NCI-H1105 (cell line): ENCODE results near the gene FCGR1A.
"Not testable (repeated sequence)": the region's sequence is repeated elsewhere in the genome, so short reads cannot be mapped to it uniquely, and the experiment has no call there.

Experiments
- DNase-seq: peaks from one replicate; lab custom pipeline; 2025; lab: John Stamatoyannopoulos, UW

FCGR1A gene

DNA sequence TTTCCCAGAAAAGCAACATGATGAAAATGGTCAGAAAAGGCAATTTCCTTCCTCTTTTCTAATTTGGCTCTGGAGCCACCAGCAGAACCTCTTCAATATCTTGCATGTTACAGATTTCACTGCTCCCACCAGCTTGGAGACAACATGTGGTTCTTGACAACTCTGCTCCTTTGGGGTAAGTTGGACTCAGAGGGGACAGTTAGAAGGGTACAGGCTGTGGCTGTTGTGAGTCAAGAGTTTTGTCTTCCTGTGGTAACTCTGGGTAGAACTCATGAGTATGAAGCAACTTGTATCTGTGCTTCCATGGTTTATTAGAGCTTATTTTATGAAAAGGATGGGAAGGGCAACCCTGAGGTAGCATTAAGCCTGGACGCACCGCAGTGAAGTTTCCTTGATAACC, at the start of gene FCGR1A:
Gene FCGR1A, plus strand, starts transcription at position 95 of the 400 bp plus-strand sequence. Its CDS starts 50 bp downstream, at position 145.
- not testable (repeated sequence) for DNase-seq

DNA sequence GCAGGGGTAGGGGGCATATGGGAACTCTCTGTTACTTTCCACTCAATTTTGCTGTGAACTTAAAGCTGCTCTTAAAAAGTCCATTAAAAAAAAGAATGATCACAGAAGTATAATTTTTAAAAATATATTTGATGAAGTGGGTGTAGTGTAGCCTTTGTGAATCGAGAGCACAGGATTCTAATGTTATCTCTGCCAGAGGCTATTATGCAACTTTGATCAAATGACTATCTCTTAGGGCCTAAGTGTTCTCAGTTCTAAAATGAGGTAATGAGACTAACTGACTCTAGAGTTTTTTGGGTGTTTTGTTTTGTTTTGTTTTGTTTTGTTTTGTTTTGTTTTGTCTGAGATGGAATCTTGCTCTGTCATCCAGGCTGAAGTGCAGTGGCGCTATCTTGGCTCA, 49.7 kb upstream of the FCGR1A start:
- DNase-seq = not testable (repeated sequence)

DNA sequence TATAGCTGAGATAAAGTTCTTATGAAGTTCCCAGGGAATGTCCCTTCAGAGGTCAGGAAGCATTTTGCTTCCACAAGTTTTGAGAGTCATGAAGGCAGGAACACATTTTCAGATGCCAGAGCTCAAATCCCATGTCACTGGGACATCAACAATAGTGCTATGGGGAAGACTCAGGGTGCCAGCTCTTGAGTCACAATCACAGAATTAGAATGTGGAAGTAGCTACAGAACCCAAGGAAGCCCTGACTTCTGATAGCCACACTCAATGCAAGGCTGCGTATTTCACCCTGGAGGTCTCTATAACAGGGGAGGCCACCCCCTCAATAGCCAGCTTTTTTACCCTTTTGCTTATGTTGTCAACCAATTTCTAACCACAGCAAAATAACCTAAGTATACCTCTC, 47.8 kb upstream of the FCGR1A start:
- DNase-seq = not testable (repeated sequence)

DNA sequence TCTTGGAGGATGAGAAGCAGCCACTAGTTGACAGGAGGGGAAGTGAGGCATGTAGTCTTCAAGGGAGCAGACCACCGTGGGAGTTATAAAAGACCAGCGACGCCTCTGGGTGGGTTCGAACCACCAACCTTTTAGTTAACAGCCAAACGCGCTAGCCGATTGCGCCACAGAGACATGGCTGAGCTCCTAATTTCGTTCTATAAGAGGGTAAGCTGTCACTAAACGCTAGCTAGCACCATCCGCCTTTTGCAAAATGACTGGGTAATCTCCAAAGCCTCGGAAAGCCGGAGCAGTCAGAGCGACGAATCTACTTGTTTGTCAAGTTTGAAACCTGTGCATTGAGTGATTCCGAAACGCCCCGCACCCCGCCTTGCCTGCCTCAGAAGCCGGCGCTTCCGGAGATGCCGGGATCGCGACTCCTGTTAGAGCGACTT, 42.3 kb upstream of the FCGR1A start:
- not testable (repeated sequence) for DNase-seq

DNA sequence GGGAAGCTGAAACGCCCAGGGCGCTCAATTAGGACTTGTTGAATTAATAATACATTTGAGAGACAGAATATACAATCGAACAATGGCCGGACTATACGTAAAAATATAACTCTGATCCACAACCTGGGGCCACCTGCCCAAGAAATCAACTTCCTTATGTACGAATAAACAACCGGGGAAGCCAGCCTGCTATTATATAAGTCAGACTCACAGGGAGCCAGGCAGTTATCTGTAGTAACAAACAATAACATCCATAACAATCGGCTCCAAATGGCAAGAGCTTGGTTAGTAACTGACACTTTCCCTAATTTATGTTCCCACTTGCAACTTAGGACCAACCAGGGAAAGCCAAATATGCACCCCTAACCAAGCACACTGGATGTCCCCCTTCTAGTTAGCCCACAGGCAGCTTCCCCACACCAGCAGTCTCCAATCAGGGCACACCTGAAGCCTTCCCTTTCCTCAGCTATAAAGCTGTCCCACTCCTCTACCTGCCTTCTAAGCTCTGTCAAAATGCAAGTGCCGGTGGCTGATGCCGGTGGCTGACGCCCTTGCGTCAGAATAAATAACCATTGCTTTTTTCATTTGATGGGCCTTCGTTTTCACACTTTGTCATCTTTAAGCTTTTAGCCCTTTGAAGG, 41.8 kb upstream of the FCGR1A start:
- DNase-seq = not testable (repeated sequence)

DNA sequence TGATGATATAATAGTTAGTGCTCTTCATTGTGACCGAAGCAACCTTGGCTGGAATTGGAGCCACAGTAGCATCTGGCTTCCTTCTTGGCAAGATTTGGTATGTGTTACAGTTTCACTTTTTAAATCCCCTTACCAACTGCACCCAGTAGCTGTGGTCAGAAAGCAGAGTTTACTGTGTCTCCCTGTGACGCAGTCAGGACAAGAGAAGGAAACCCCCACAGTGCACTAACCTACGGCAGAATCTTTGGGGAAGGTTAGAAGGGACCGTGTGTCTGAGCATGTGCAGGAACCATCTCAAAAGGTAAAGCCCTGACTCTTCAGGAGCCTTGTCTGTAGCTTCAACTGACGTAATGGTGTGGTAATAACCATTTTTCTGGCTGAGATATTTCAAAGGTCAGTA, 40.6 kb upstream of the FCGR1A start:
- not testable (repeated sequence) for DNase-seq

DNA sequence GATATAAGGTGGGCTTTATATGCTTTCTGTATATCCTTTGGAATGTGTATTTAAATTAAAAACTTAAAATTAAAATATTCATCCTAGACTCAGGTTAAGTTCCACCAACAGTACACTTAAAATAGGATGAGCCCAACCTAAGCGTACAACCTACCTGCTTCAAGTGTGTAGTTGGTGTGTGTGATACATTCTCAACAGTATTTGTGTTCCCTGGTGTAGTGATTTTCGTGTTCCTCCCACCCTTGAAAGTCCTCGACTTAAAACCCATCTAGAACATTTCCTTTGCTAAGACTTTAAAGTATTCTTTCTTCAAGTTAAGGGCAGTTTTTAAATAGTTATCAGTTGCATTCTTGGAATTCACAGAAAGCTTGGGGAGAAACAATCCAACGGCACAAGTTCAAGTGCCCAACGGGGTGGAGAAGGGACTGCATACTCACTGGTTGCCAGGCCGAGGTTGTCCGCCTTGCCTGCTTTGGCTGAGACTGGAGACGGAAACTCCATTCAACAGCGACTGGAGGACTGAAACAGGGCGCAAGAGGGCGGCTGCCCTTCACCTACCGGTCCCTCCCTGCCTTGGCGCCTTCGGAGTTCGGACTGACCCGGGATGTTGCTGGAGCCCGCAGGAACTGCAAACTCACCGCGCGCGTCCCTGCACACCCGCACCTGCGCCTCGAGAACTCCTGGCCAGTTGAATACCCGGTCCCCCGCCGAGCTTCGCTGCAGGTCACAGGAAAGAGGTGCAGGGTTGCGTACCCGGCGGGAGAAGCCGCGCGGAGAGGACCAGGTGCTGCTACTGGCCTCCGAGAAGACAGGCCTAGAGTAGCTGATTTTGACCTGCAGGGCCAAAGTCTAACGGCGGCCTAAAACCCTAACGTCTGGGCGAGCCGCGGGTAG, 35.8 kb upstream of the FCGR1A start:
- DNase-seq = not testable (repeated sequence)

DNA sequence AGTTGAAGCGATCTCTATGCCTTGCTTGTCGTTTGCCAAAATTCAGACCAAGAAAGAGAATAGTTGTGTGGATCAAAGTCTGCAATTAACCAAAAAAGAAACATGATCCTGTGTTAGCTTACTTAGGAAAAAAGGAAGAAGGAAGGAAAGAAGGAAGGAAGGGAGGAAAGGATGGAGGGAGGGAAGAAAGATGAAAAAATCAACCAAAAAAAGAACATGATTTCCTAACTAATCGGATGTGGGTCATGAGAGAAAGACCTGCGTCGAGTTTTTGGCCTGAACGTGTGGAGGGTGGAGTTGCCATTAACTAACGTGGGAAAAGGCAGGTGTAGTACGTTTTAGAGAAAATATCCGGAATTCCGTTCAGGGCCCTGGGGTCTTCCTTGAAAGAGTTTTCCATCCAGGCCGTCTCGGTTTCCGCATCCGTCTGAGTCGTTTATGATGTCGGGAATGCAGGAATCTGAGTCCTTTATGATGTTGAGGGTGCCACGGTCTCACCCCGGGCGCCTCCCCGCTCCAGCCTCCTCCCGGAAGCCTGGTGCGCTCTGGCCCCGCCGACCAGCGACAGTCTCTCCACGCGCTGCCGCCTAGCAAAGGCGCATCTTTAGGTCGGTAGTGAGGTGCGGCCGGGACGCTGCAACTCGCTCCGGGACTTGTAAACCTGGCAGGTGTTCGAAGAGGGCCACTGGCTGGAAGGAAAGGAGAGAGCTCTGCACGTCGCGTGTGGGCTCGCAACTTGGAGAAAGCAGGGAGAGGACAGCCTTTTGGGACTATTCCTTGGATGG, 34.9 kb upstream of the FCGR1A start:
- not testable (repeated sequence) for DNase-seq

DNA sequence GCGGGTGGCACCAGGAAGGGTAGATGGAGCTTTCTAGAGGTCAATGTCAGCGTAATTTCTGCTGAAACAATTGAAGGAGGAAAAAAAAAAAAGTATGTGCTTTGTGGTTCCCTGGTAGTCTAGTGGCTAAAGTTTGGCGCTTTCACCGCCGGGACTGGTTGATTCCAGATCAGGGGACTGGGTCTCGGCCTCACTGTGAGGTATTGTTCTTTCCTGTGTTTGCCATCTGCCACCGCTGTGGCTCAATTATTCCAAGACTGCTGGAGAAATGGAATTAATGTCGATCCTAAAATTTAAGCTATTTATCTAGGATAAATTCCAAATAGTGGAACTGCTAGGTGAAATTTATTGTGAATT, 34.4 kb upstream of the FCGR1A start:
- not testable (repeated sequence) for DNase-seq

DNA sequence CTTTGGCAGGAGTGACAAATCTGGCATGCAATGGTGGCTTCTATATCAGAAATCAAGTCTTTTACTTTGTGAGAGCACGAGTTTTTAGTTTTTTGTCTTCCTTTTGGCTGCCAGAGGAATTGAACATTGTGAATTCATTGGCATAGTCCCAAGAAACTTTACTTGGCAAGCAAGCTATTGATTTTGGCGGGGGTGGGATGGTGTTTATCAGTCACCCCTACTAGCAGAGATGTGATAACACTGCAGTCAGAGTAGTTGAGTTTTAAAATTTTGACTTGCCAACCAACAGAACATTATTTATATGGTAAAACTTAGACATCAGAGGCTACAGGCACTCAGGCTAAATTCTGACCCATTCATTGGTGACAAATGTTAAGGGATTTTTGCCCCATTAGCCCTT, 31.9 kb upstream of the FCGR1A start:
- not testable (repeated sequence) for DNase-seq

DNA sequence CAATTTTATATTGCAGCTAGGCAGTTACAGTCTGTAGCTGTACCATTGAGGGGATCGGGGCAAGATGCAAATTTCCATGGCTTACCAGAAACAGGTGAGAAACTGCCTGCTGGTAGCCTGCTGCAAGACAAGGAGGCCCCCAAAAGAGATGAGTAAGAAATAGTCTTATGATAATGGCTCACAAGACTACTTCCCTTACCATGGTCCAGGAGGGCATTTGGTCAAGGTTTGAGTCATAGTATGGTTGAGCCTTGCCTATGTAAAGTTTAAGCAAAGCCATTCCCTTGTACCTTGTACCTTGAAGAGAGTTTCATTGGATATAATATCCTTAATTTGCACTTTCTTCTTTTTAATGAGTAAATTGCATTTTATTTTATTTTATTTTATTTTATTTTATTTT, 30.3 kb upstream of the FCGR1A start:
- DNase-seq = not testable (repeated sequence)

DNA sequence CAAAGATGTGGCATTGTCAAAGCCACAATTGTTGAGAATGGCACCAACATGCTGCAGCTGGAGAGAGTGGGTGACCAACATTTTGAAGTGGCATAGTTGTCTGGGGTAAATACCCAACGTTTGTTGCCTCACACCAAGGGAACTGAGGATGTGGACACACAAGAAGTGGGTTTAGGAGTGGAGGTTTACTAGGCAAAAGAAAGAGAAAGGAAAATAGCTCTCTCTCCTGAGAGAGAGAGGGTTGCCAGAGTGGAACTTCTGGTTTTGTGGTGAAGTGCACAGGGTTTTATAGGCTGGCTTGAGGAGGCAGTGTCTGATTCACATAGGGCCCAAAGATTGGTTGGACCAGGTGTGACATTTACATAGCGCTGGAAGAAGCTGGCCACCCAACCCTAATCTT, 29.0 kb upstream of the FCGR1A start:
- DNase-seq = not testable (repeated sequence)

DNA sequence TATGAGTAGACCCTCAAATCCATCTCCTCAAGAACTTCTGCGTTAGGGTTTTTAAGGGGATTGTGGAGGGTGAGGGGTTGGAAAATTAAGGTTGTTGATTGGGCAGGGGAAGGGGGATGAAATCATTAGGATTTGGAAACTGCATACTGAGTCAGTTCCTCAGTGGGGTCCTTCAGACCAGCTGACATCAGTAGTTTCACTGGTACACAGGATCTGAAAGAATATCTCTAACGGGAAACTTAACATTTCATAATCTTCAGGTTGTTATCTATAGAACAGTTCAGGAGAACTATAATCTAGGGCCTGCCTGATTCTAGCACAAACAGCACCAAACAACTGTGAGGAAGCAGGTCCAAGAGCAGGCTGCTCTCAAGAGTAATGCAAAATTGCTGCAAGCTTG, 27.2 kb upstream of the FCGR1A start:
- not testable (repeated sequence) for DNase-seq

DNA sequence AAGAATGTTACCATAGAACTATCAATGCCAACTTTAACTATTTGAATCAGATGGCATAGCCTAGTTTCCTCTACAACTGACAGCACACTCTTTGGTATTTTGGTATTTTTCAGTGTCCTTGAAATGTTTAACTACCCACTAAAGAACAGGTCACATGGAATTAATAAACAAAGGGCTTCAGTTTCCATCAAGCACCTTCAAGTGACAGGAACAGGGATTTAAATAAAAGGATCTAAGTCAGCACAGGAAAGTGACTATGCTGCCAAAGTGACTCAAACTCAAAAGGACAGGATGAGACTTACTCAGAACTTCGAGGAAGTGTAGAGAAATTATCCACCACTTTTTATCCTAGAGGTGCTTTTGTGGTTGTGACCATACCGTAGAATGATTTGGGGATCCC, 20.2 kb upstream of the FCGR1A start:
- DNase-seq = not testable (repeated sequence)

DNA sequence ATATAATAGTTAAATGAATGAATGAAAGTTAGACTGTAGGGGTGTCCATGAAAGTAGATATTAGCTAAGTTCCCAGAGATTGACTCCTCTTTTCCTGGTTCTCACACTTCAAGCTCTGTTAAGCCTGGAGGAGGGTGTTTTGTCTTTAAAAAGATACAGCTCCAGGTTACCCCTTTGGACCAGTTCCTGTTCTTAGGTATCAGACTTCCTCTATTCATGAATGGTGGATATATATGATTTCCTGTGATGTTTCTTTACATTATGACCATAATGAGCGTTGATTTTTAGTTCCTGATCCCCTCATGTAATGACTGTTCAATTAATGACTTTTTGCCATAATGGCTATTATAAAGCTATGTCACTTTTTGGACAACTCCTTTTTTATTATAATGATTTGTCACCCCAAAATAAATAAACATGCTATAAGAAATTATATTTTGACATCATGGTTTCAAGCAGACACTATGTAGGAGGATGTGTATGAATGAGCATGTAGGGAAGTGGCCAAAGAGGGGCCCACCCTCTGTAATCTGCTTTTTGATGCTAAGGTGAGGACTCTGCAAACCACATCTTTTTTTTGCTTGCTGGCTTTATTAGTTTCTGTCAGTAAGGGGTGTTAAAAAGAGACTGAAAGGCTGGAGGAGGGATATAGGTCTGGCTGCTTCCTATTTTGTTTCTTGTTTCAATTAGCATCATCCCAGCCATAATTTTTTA, 18.2 kb upstream of the FCGR1A start:
- not testable (repeated sequence) for DNase-seq

DNA sequence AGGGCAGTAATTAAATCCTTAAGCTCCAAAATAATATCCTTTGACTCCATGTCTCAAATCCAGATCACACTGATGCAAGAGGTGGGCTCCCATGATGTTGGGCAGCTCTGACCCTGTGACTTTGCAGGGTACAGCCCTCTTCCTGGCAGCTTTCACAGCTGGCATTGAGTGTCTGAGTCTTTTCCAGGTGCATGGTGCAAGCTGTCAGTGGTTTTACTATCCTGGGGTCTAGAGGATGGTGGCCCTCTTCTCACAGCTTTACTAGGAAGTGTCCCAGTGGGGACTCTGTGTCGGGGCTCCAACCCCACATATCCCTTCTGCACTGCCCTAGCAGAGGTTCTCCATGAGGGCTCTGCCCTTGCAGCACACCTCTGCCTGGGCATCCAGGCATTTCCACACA, 16.3 kb upstream of the FCGR1A start:
- not testable (repeated sequence) for DNase-seq

DNA sequence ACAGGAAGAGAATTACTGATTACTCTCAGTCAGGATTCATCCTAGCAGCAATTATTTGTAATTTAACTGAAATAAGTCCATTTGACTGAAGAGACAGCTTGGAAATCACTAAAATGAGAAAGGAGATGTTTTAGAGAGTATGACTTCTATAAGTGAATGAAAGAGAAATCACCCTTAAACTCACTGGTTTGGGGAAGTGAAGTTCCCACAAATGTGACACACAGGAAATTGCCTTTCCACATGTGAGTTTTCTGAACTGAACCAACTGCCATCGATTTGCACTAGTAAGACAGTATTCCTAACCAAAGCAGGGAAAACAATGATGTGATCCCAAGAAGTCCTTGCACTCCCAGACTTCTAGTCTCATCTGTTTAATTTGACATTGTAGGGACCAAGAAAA, 13.3 kb upstream of the FCGR1A start:
- DNase-seq = not testable (repeated sequence)

DNA sequence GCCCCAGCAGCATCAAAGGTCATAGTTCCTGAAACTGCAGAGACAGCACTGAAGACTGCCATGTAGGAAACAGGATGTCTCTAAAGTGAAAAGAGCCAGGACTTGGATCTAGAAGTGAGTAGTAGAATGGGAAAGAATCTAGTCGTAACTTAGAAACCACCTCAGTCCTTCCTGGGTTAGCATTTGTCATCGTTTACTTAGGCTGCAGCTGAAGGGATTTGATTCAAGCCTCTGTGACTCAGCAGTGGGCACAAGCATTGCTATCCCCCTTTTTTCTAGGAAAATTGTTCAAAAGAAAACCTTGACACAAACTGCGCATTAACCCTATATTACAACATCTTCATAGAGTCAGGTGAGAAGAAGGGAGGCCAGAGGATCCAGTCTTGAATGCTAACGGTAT, 11.8 kb upstream of the FCGR1A start:
- not testable (repeated sequence) for DNase-seq

DNA sequence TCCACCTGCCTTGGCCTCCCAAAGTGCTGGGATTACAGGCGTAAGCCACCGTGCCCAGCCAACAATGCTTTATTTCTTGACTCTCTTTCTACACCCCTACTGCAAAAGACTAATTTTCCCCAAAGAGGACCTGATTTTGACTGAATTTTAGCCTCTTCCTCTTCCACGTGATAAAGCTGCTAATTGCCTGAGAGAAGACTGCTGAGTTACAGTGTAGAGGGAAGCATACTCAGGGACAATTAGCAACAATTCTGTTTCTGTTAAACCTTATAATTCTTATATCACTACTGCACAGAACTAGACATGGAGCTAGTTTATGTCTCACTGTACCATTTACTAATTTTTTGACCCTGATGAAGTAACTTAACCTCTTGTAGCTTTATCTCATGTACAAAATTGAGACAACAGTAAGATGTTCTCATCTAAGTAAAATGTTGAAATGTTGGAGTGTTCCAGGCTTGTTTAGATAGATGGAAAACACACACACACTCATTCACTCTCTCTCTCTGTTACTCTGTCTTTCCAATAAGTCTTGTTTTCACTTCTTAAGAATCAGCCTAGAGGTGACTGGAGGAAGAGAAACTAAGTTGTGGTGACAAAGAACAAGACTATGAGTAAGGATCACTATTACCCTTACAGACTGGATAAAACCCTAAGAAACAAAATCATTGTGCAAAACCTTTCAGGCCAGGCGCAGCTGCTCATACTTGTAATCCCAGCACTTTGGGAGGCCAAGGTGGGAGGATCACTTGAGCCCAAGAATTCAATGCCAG, 10.7 kb upstream of the FCGR1A start:
- DNase-seq = not testable (repeated sequence)

DNA sequence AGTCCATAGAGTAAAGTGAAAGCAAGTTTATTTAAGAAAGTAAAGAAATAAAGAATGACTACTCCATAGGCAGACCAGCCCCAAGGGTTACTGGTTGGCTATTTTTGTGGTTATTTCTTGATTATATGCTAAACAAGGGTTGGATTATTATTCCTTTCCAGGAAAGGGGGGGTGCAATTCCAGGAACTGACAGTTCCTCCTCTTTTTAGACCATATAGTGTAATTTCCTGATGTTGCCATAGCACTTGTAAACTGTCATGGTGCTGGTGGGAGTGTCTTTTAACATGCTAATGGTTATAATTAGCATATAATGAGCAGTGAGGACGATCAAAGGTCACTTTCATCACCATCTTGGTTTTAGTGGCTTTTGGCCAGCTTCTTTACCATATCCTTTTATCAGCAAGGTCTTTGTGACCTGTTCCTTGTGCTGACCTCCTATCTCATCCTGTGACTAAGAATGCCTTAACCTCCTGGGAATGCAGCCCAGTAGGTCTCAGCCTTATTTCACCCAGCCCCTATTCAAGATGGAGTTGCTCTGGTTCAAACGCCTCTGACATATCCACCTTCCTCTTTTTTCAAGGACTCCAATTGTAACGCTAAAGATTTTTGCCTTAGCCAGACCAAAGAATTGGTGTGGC, 6.9 kb upstream of the FCGR1A start:
- DNase-seq = not testable (repeated sequence)
